HEK293T (cell line): Measurements from ENCODE around the gene AMFR.

Experiments used
- BHLHE40 ChIP-seq: fragments of 450-650 bp; IDR thresholded peaks from 2 replicates; pipeline ENCODE4 v1.6.1; 2016; ENCODE audit warnings: mild to moderate bottlenecking, moderate library complexity, borderline replicate concordance
- ELF4 ChIP-seq: fragments of 450-650 bp; IDR thresholded peaks from 2 replicates; pipeline ENCODE4 v1.6.1; 2017; ENCODE audit warnings: antibody characterized with exemption
- FOXK2 ChIP-seq: fragments of 450-650 bp; IDR thresholded peaks from 2 replicates; pipeline ENCODE4 v1.6.1; 2016; ENCODE audit warnings: mild to moderate bottlenecking
- FOXM1 ChIP-seq: fragments of 450-650 bp; IDR thresholded peaks from 2 replicates; pipeline ENCODE4 v1.6.1; 2017; ENCODE audit warnings: mild to moderate bottlenecking, borderline replicate concordance
- HDGF ChIP-seq: fragments of 450-650 bp; IDR thresholded peaks from 2 replicates; pipeline ENCODE4 v1.6.1; 2017; ENCODE audit warnings: antibody characterized with exemption, borderline replicate concordance
- NFRKB ChIP-seq: fragments of 450-650 bp; IDR thresholded peaks from 2 replicates; pipeline ENCODE4 v1.6.1; 2016; ENCODE audit warnings: mild to moderate bottlenecking, moderate library complexity
- SP1 ChIP-seq: fragments of 450-650 bp; IDR thresholded peaks from 2 replicates; pipeline ENCODE4 v1.6.1; 2017
- SUZ12 ChIP-seq: fragments of 450-650 bp; IDR thresholded peaks from 2 replicates; pipeline ENCODE4 v1.6.1; 2016; ENCODE audit warnings: mild to moderate bottlenecking
- ZNF384 ChIP-seq: fragments of 450-650 bp; IDR thresholded peaks from 2 replicates; pipeline ENCODE4 v1.6.1; 2016
- TF ChIP-seq, protein P1 (sequence below): fragments of 450-650 bp; IDR thresholded peaks from 2 replicates; pipeline ENCODE4 v1.6.1; 2016

DNA sequence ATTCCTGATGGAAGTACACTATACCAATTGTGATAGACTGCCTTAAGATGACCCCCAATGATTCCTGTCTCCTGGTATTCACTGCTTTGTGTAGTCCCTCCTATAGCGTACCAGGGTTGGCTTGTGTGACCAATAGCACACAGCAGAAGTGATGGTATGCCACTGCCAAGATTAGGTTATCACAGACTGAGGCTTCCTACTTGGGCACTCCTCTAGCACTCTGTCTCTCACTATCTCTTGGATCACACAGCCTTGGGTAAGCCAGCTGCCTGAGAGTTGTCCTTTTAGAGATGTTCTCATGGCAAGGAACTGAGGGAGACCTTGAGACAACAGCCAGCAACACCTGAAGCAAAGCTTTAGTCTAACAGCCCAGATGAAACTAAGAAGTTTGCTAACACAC lies 12.7 kb upstream of the AMFR start:
- TF ChIP-seq NFRKB: no peak
- TF ChIP-seq, protein P1, sequence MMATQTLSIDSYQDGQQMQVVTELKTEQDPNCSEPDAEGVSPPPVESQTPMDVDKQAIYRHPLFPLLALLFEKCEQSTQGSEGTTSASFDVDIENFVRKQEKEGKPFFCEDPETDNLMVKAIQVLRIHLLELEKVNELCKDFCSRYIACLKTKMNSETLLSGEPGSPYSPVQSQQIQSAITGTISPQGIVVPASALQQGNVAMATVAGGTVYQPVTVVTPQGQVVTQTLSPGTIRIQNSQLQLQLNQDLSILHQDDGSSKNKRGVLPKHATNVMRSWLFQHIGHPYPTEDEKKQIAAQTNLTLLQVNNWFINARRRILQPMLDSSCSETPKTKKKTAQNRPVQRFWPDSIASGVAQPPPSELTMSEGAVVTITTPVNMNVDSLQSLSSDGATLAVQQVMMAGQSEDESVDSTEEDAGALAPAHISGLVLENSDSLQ: no peak
- no peak for TF ChIP-seq ELF4
- no peak for TF ChIP-seq HDGF
- no peak for TF ChIP-seq SUZ12
- no peak for TF ChIP-seq SP1
- no peak for TF ChIP-seq ZNF384
- TF ChIP-seq FOXK2: no peak
- TF ChIP-seq BHLHE40: no peak
- TF ChIP-seq FOXM1: no peak
